ENCODE results near the gene RABGAP1L. TPM values are rescaled to one million over a fixed set of nuclear protein-coding genes. Genes with fewer than 3 reads are reported as not detected.

RABGAP1L gene
- total RNA-seq, 1 experiment from 2014 or later: 29.3 TPM

- Histone ChIP-seq H3K36me3 (ENCODE audit: control insufficient read depth in 1 of 2, insufficient read depth in 2 of 2, low read length in 2 of 2) (no peaks in the 10 kb centered on the region), H4K20me1 (ENCODE audit: insufficient read depth) (no peaks in the 10 kb centered on the region), H3K9me3 (ENCODE audit: control insufficient read depth in 1 of 2, insufficient read depth in 1 of 2, low read depth in 1 of 2, low read length in 2 of 2) (no peaks in the 10 kb centered on the region), H3K9me2 (ENCODE audit: insufficient read depth) (no peaks in the 10 kb centered on the region), H3K27ac (ENCODE audit: low read depth, low read length) (no peak overlapping the region), H3K9ac (ENCODE audit: low read length) (no peak overlapping the region), H3K4me2 (ENCODE audit: low read length) (no peak overlapping the region), H3K4me1 (ENCODE audit: control insufficient read depth in 1 of 2, insufficient read depth in 2 of 2, low read length in 2 of 2) (peaks cover 0 to 14% of the 10 kb centered on the region in 2 experiments; a peak in 2 of 4 replicates), H3K4me3 (replicated peaks in 1 of 2; ENCODE audit: low read depth in 1 of 2, low read length in 2 of 2) (no peak overlapping the region), H3K79me2 (ENCODE audit: insufficient read depth, low read length) (no peaks in the 10 kb centered on the region), H2AFZ (ENCODE audit: low read depth, low read length, poor library complexity, severe bottlenecking) (no peak overlapping the region), H3K27me3 (ENCODE audit: insufficient read depth, low read length) (no peaks in the 10 kb centered on the region)
- BruUV-seq (replicated peaks): no TSS peak
- ATAC-seq: no peak
- intact Hi-C loops (cut with micrococcal nuclease): no loop called here
- ChIA-PET POLR2A (no interaction called here), CTCF (no interaction called here), RAD21 (ENCODE audit: low non-redundant PET in 1 of 2, low total read pairs in 2 of 2, uncharacterized antibody in 2 of 2, unreplicated experiment in 2 of 2) (no interaction called here)
- DNase-seq (ENCODE audit: low read depth, low spot score): no peak
- TF ChIP-seq TCF7L2 (IDR thresholded peaks at IDR 0.05; ENCODE audit: borderline replicate concordance, extremely low read depth, insufficient read depth, insufficient read length) (no peak), EZH2phosphoT487 (IDR thresholded peaks at IDR 0.05; ENCODE audit: borderline replicate concordance) (no peak), YY1 (IDR thresholded peaks at IDR 0.05; ENCODE audit: extremely low read depth, insufficient replicate concordance, low read depth, low read length) (no peak), POLR2A (IDR thresholded peaks at IDR 0.05; ENCODE audit: borderline replicate concordance, extremely low read depth, insufficient read depth, insufficient read length) (no peak), RAD21 (IDR thresholded peaks at IDR 0.05; ENCODE audit: low read depth) (no peak), ELF1 (IDR thresholded peaks at IDR 0.05; ENCODE audit: borderline replicate concordance, low read depth) (no peak), ATF3 (IDR thresholded peaks at IDR 0.05) (no peak), ZNF274 (IDR thresholded peaks at IDR 0.05; ENCODE audit: low read depth, low read length) (no peak), JUND (IDR thresholded peaks at IDR 0.05) (no peak), MAX (IDR thresholded peaks at IDR 0.05) (no peak), CEBPB (IDR thresholded peaks at IDR 0.05; ENCODE audit: low read depth) (no peak), SP1 (IDR thresholded peaks at IDR 0.05; ENCODE audit: low read depth) (no peak)
Measured at GRCh38 chr1:174786760-174787159, 627.4 kb downstream of the RABGAP1L start.

DNA sequence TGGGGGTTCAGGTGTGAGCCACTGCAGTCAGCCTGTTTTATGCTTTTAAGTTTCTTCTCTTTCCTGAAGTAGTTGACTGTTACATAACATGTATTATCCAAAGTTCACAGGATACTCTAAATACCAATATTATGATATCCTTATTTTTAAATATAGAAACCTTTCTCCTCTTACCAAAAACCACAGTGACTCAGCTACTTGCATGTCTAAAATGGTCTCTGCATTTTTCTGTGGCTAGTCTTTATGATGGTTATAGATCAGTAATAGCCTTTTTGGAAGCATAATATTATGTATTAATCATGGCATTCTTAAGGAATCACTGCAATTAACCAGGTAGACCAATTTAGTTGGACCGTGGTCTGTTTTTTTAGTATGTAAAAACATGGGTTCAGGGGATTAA, 629.7 kb downstream of the RABGAP1L start:
- ChIA-PET RAD21 (ENCODE audit: low non-redundant PET in 1 of 2, low total read pairs in 2 of 2, uncharacterized antibody in 2 of 2, unreplicated experiment in 2 of 2) (no interaction called here), POLR2A (no interaction called here), CTCF (no interaction called here)
- Histone ChIP-seq H3K4me3 (replicated peaks in 1 of 2; ENCODE audit: low read depth in 1 of 2, low read length in 2 of 2) (no peak overlapping the region), H3K27me3 (ENCODE audit: insufficient read depth, low read length) (no peaks in the 10 kb centered on the region), H3K4me2 (ENCODE audit: low read length) (peak overlapping the region; percentile 29; the same call in 1 of the 2 replicates), H3K9me2 (ENCODE audit: insufficient read depth) (no peaks in the 10 kb centered on the region), H3K79me2 (ENCODE audit: insufficient read depth, low read length) (no peaks in the 10 kb centered on the region), H4K20me1 (ENCODE audit: insufficient read depth) (no peaks in the 10 kb centered on the region), H3K27ac (ENCODE audit: low read depth, low read length) (no peak overlapping the region), H3K9ac (ENCODE audit: low read length) (no peak overlapping the region), H3K4me1 (ENCODE audit: control insufficient read depth in 1 of 2, insufficient read depth in 2 of 2, low read length in 2 of 2) (peaks cover 0 to 14% of the 10 kb centered on the region in 2 experiments; a peak in 2 of 4 replicates), H3K36me3 (ENCODE audit: control insufficient read depth in 1 of 2, insufficient read depth in 2 of 2, low read length in 2 of 2) (no peaks in the 10 kb centered on the region), H2AFZ (ENCODE audit: low read depth, low read length, poor library complexity, severe bottlenecking) (no peak overlapping the region), H3K9me3 (ENCODE audit: control insufficient read depth in 1 of 2, insufficient read depth in 1 of 2, low read depth in 1 of 2, low read length in 2 of 2) (no peaks in the 10 kb centered on the region)
- intact Hi-C loops (cut with micrococcal nuclease): no loop called here
- ATAC-seq: no peak
- DNase-seq (ENCODE audit: low read depth, low spot score): no peak
- TF ChIP-seq EGR1 (IDR thresholded peaks at IDR 0.05; ENCODE audit: low read depth): no peak
- TF ChIP-seq RAD21 (IDR thresholded peaks at IDR 0.05; ENCODE audit: low read depth): no peak
- TF ChIP-seq SIN3A (IDR thresholded peaks at IDR 0.05; ENCODE audit: low read depth): no peak
- TF ChIP-seq CEBPB (IDR thresholded peaks at IDR 0.05; ENCODE audit: low read depth): no peak
- TF ChIP-seq CTCF (IDR thresholded peaks at IDR 0.05 in 2 of 3, conservative IDR thresholded peaks at IDR 0.05 in 1 of 3; ENCODE audit: borderline replicate concordance in 1 of 3, insufficient read depth in 1 of 3, low read depth in 2 of 3, low read length in 2 of 3): no peak
- no peak for TF ChIP-seq JUND (IDR thresholded peaks at IDR 0.05)
- no peak for TF ChIP-seq EZH2 (IDR thresholded peaks at IDR 0.05)
- TF ChIP-seq SP1 (IDR thresholded peaks at IDR 0.05; ENCODE audit: low read depth): no peak
- TF ChIP-seq SRF (IDR thresholded peaks at IDR 0.05; ENCODE audit: low read depth): no peak
- no TSS peak for BruUV-seq (replicated peaks)

Measured in HCT116 (cell line).